ENCODE results near the gene PAEP. TPM values are rescaled to one million over a fixed set of nuclear protein-coding genes. Genes with fewer than 3 reads are reported as not detected.

PAEP gene
- total RNA-seq = not detected in 2 replicates

DNA sequence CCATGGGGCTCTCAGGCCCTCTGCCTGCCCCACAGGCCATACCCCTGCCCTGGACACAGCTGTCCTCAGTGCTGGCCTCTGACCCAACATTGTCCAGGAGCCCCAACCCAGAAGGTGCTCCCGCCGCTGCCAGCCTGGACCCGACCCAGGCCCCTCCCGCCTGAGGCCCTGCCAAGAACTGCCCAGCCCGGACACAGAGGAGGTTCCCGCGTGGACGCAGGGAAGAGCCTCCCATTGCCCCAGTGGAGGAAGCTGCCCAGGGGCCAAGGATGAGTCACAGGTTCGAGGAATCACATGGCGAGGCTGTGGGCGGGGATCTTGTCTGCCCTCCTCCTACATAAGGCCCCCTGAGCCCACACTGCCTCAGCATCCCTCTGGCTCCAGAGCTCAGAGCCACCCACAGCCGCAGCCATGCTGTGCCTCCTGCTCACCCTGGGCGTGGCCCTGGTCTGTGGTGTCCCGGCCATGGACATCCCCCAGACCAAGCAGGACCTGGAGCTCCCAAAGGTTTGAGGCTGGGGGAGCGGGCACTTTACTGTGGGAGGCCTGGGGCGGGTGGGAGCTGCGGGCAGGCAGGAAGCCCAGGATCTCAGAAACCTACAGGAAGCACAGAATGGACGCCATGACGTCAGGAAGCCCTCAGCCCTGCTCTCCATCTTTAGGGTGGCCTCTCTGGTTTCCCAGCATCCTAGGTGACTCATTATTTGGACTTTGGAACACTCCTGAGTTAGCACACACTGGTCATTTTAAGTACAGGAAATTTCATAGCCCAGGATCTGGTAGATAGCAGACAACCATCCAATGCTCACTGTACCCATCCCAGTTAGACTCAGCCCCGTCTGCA is at the start of gene PAEP:
Gene PAEP (plus strand): TSS at position 366 of the 844 bp plus-strand sequence.

DNA sequence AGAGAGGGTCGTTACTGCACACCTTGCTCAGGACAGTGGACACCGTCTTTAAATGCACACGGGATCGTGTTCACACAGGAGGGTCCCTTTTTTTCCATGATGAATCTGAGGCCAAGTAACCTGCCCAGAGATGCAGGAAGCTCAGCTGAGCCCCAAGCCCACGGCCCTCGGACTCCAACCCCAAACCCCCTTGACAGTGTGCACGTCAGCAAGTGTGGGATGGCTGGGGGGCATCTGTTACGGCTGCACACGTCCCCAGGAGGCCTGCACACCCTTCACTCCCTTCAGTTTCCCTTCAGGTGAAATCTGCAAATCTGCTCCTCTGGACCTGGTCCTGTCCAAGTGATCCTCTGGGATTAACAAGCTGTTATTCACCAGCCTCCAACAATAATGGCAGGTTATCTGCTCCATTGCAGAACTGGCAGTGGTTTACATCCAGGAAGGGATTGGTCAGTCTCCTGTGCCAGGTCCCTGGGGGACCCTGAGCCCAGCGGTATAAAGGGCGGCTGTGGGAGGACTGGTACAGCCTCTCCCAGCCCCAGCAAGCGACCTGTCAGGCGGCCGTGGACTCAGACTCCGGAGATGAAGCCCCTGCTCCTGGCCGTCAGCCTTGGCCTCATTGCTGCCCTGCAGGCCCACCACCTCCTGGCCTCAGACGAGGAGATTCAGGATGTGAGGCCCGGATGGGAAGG is 40.5 kb upstream of the PAEP start, which contains the start of gene LCN1:
Gene LCN1 (plus strand): TSS at position 525 of the 692 bp plus-strand sequence. CDS start 58 bp downstream, at position 583.

DNA sequence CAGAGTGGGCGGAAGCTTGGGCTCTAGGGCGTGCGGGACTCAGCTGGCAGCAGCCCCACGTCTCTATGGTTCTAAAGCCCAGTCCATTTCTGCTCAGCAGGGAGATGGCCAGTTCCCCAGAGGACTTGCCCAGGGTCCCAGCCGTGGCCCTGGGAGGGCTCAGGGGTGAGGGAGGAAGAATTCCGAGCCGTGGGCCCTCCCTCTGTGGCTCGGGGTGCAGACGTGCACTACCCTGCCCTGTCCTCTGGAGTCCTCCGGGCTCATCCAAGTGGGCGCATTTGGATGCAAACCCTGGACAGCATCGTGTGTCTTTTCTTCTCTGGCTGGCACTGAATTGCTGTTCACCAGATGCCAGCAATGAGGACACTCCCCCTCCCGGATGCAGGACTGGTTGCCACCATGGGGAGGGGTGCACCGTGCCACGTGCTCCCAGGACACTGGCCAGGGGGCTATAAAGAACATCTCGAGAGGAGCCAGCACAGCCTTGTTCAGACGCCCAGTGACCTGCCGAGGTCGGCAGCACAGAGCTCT is 15.8 kb upstream of the PAEP start, which contains the start of gene OBP2A:
Gene OBP2A (plus strand): TSS at position 481 of the 531 bp plus-strand sequence. CDS start 55 bp downstream, outside the sequence.

Other genes with a start within 250 kb of the PAEP start
- gene PPP1R26, start 82.0 kb upstream of the PAEP start, total RNA-seq = 8.1 and 10.1 TPM in 2 replicates
- 17.0 and 34.1 TPM in 2 replicates for gene MRPS2, start 61.1 kb upstream of the PAEP start, total RNA-seq
- gene LCN1, start 40.3 kb upstream of the PAEP start, total RNA-seq = not detected in 2 replicates
- not detected in 2 replicates for gene OBP2A, start 15.6 kb upstream of the PAEP start, total RNA-seq
- gene GLT6D1, start 77.8 kb downstream of the PAEP start, total RNA-seq = not detected in 2 replicates
- gene LCN9, start 101.6 kb downstream of the PAEP start, total RNA-seq = not detected in 2 replicates
- gene SOHLH1, start 137.7 kb downstream of the PAEP start, total RNA-seq = not detected in 2 replicates
- gene KCNT1, start 140.4 kb downstream of the PAEP start, total RNA-seq = not detected in 2 replicates

All from hair follicle dermal papilla cell (primary cell).